Activated CD4-positive, alpha-beta T cell treated with anti-CD3 and anti-CD28 coated beads for 36 hours (primary cell): ENCODE measurements around the gene TMC5. TPM values are rescaled to one million over a fixed set of nuclear protein-coding genes. Genes with fewer than 3 reads are reported as not detected.
"Not testable (repeated sequence)": the region's sequence is repeated elsewhere in the genome, so short reads cannot be mapped to it uniquely, and the experiment has no call there.

Source experiments
- ATAC-seq: fragments of 200-7000 bp; cut with Tn5 transposase; one replicate; pipeline ENCODE4 v1.10.0; 2021; ENCODE audit warnings: mild to moderate bottlenecking, moderate library complexity
- CTCF ChIA-PET: fragments of 350-600 bp; sonication (Branson Sonifier 250); formaldehyde crosslinking; loops from one replicate; lab custom pipeline; 2021; ENCODE audit warnings: antibody characterized with exemption; lab: Charles Lee
- POLR2A ChIA-PET: fragments of 350-600 bp; sonication (Branson Sonifier 250); formaldehyde crosslinking; loops from one replicate; lab custom pipeline; 2021; ENCODE audit warnings: antibody characterized with exemption, inconsistent platforms; lab: Charles Lee
- DNase-seq: peaks from one replicate; pipeline ENCODE4 v3.0.0-alpha.2; 2020
- H3K27ac Mint-ChIP-seq: one replicate; pipeline ENCODE4 v1.8.0; 2021; ENCODE audit warnings: mixed read lengths
- H3K27me3 Mint-ChIP-seq: one replicate; pipeline ENCODE4 v1.8.0; 2021; ENCODE audit warnings: mixed read lengths
- H3K36me3 Mint-ChIP-seq: one replicate; pipeline ENCODE4 v1.8.0; 2021; ENCODE audit warnings: low read depth, mixed read lengths
- H3K4me1 Mint-ChIP-seq: one replicate; pipeline ENCODE4 v1.8.0; 2021; ENCODE audit warnings: mixed read lengths
- H3K4me3 Mint-ChIP-seq: one replicate; pipeline ENCODE4 v1.8.0; 2021; ENCODE audit warnings: mild to moderate bottlenecking, moderate library complexity, mixed read lengths
- H3K9me3 Mint-ChIP-seq: one replicate; pipeline ENCODE4 v1.8.0; 2021; ENCODE audit warnings: low read depth, mixed read lengths
- intact Hi-C, 2 experiments: fragments of 100-400 bp; cut with DNase I in 1 of 2; cut with micrococcal nuclease in 1 of 2; formaldehyde crosslinking; loops; one replicate each; pipeline versions ENCODE4 v1.14.2 to v1.15.1; 2022 to 2024; cut with DNase I, micrococcal nuclease
- total RNA-seq, 2 experiments: library from RNA; stranded (reverse); gene quantifications; one replicate each; pipeline ENCODE4 v1.2.3, GENCODE V29; 2021

The TMC5 gene
- total RNA-seq, 2 experiments from 2014 or later = not detected

- no peak overlapping the region for H3K27ac Mint-ChIP-seq
- peaks cover 9% of the 10 kb centered on the region for H3K9me3 Mint-ChIP-seq
- H3K4me3 Mint-ChIP-seq = no peak overlapping the region
- CTCF ChIA-PET = no interaction called here
- no peak for DNase-seq
- POLR2A ChIA-PET = no interaction called here
- H3K4me1 Mint-ChIP-seq = no peaks in the 10 kb centered on the region
- intact Hi-C loops = no loop called here
- no peak for ATAC-seq
- no peaks in the 10 kb centered on the region for H3K36me3 Mint-ChIP-seq
- H3K27me3 Mint-ChIP-seq = peaks cover 15% of the 10 kb centered on the region
These were observed 17.0 kb upstream of the TMC5 start for GRCh38 chr16:19400711-19401110.

- intact Hi-C loops = no loop called here
- H3K4me3 Mint-ChIP-seq = no peak overlapping the region
- ChIA-PET POLR2A (interaction anchor here (0.7 kb wide), 1 partner anchor 45 kb away, joined by 3 read pairs; no protein-coding TSS in a partner anchor), CTCF (interaction anchor here (0.7 kb wide), 1 partner anchor 321 kb away, joined by 3 read pairs; no protein-coding TSS in a partner anchor)
- H3K36me3 Mint-ChIP-seq = no peaks in the 10 kb centered on the region
- ATAC-seq (no peak), DNase-seq (no peak)
- peaks cover 10% of the 10 kb centered on the region for H3K9me3 Mint-ChIP-seq
- H3K27ac Mint-ChIP-seq = no peak overlapping the region
- peaks cover 35% of the 10 kb centered on the region for H3K27me3 Mint-ChIP-seq
- H3K4me1 Mint-ChIP-seq = peaks cover 6% of the 10 kb centered on the region
These were observed 10.7 kb upstream of the TMC5 start for GRCh38 chr16:19406891-19407491.

GRCh38 chr16:19410435-19411171 lies 7.1 kb upstream of the TMC5 start:
- peak overlapping the region; percentile 16 for H3K4me3 Mint-ChIP-seq
- POLR2A ChIA-PET = interaction anchor here (0.6 kb wide), 1 partner anchor 98 kb away, joined by 4 read pairs; no protein-coding TSS in a partner anchor

GRCh38 chr16:19411298-19411697 lies 6.4 kb upstream of the TMC5 start:
- intact Hi-C loops = no loop called here
- no peaks in the 10 kb centered on the region for H3K36me3 Mint-ChIP-seq
- H3K27me3 Mint-ChIP-seq = peaks cover 43% of the 10 kb centered on the region
- no peak for DNase-seq
- CTCF ChIA-PET = interaction anchor here (0.7 kb wide), 1 partner anchor 165 kb away, joined by 3 read pairs; no protein-coding TSS in a partner anchor
- no peak overlapping the region for H3K27ac Mint-ChIP-seq
- no peak overlapping the region for H3K4me3 Mint-ChIP-seq
- POLR2A ChIA-PET = interaction anchor here (0.6 kb wide), 1 partner anchor 98 kb away, joined by 4 read pairs; no protein-coding TSS in a partner anchor
- H3K9me3 Mint-ChIP-seq = peaks cover 10% of the 10 kb centered on the region
- peaks cover 6% of the 10 kb centered on the region for H3K4me1 Mint-ChIP-seq
- no peak for ATAC-seq

More at GRCh38 chr16:19410435-19411171, 7.1 kb upstream of the TMC5 start:
- Mint-ChIP-seq H3K36me3 (no peaks in the 10 kb centered on the region), H3K27ac (no peak overlapping the region), H3K4me1 (peaks cover 6% of the 10 kb centered on the region), H3K27me3 (peaks cover 41% of the 10 kb centered on the region), H3K9me3 (peaks cover 10% of the 10 kb centered on the region)
- peak; percentile 17 for DNase-seq
- ATAC-seq = no peak
- intact Hi-C loops = no loop called here
- CTCF ChIA-PET = interaction anchor here (0.6 kb wide), 1 partner anchor 234 kb away, joined by 3 read pairs; no protein-coding TSS in a partner anchor

GRCh38 chr16:19412055-19412454 lies 5.6 kb upstream of the TMC5 start:
- H3K36me3 Mint-ChIP-seq, POLR2A ChIA-PET, H3K27ac Mint-ChIP-seq, H3K4me3 Mint-ChIP-seq, H3K9me3 Mint-ChIP-seq, DNase-seq, ATAC-seq, H3K4me1 Mint-ChIP-seq, intact Hi-C loops: not testable (repeated sequence)
- CTCF ChIA-PET = interaction anchor here (1.3 kb wide), 1 partner anchor 90 kb away, joined by 4 read pairs; no protein-coding TSS in a partner anchor
- H3K27me3 Mint-ChIP-seq = peaks cover 44% of the 10 kb centered on the region

- Mint-ChIP-seq H3K27ac (no peak overlapping the region), H3K4me3 (no peak overlapping the region), H3K9me3 (no peaks in the 10 kb centered on the region), H3K27me3 (peaks cover 35% of the 10 kb centered on the region), H3K4me1 (peaks cover 3% of the 10 kb centered on the region), H3K36me3 (no peaks in the 10 kb centered on the region)
- ChIA-PET POLR2A (no interaction called here), CTCF (interaction anchor here (0.6 kb wide), 1 partner anchor 18 kb away, joined by 3 read pairs; no protein-coding TSS in a partner anchor)
- no peak for DNase-seq
- ATAC-seq = no peak
- intact Hi-C loops = no loop called here
These were observed 2.2 kb upstream of the TMC5 start for GRCh38 chr16:19415461-19415860.

- intact Hi-C loops = no loop called here
- Mint-ChIP-seq H3K4me1 (peaks cover 3% of the 10 kb centered on the region), H3K27ac (no peak overlapping the region), H3K4me3 (no peak overlapping the region), H3K27me3 (peaks cover 34% of the 10 kb centered on the region), H3K36me3 (no peaks in the 10 kb centered on the region), H3K9me3 (no peaks in the 10 kb centered on the region)
- ChIA-PET CTCF (no interaction called here), POLR2A (no interaction called here)
- ATAC-seq (no peak), DNase-seq (no peak)
These were observed 1.8 kb upstream of the TMC5 start for GRCh38 chr16:19415918-19416317.

GRCh38 chr16:19418200-19418599 lies 517 bp downstream of the TMC5 start:
- ATAC-seq (no peak), DNase-seq (no peak)
- peaks cover 2% of the 10 kb centered on the region for H3K9me3 Mint-ChIP-seq
- no peak overlapping the region for H3K4me3 Mint-ChIP-seq
- H3K27ac Mint-ChIP-seq = no peak overlapping the region
- intact Hi-C loops = no loop called here
- H3K36me3 Mint-ChIP-seq = peaks cover 1% of the 10 kb centered on the region
- POLR2A ChIA-PET = no interaction called here
- peaks cover 25% of the 10 kb centered on the region for H3K27me3 Mint-ChIP-seq
- H3K4me1 Mint-ChIP-seq = no peaks in the 10 kb centered on the region
- CTCF ChIA-PET = interaction anchor here (1.1 kb wide), 1 partner anchor 332 kb away, joined by 3 read pairs; no protein-coding TSS in a partner anchor

- H3K4me1 Mint-ChIP-seq = no peaks in the 10 kb centered on the region
- H3K4me3 Mint-ChIP-seq = no peak overlapping the region
- POLR2A ChIA-PET = no interaction called here
- H3K36me3 Mint-ChIP-seq = peaks cover 1% of the 10 kb centered on the region
- CTCF ChIA-PET = interaction anchor here (0.7 kb wide), 1 partner anchor 437 kb away, joined by 3 read pairs; no protein-coding TSS in a partner anchor
- ATAC-seq = no peak
- H3K27ac Mint-ChIP-seq = no peak overlapping the region
- DNase-seq = no peak
- peaks cover 2% of the 10 kb centered on the region for H3K9me3 Mint-ChIP-seq
- peaks cover 18% of the 10 kb centered on the region for H3K27me3 Mint-ChIP-seq
- intact Hi-C loops = no loop called here
These were observed 2.0 kb downstream of the TMC5 start for GRCh38 chr16:19419698-19420075.

GRCh38 chr16:19424478-19424877 lies 6.8 kb downstream of the TMC5 start:
- peaks cover 1% of the 10 kb centered on the region for H3K36me3 Mint-ChIP-seq
- DNase-seq = no peak
- CTCF ChIA-PET = no interaction called here
- H3K4me3 Mint-ChIP-seq = no peak overlapping the region
- H3K9me3 Mint-ChIP-seq = peaks cover 2% of the 10 kb centered on the region
- peaks cover 9% of the 10 kb centered on the region for H3K27me3 Mint-ChIP-seq
- no peak for ATAC-seq
- no peaks in the 10 kb centered on the region for H3K4me1 Mint-ChIP-seq
- intact Hi-C loops = no loop called here
- no peak overlapping the region for H3K27ac Mint-ChIP-seq
- POLR2A ChIA-PET = interaction anchor here (0.7 kb wide), 1 partner anchor 60 kb away, joined by 5 read pairs; no protein-coding TSS in a partner anchor

- CTCF ChIA-PET = no interaction called here
- ATAC-seq (no peak), DNase-seq (no peak)
- intact Hi-C loops = no loop called here
- Mint-ChIP-seq H3K36me3 (no peaks in the 10 kb centered on the region), H3K4me3 (no peak overlapping the region), H3K9me3 (no peaks in the 10 kb centered on the region), H3K4me1 (peaks cover 2% of the 10 kb centered on the region), H3K27ac (no peak overlapping the region), H3K27me3 (peaks cover 9% of the 10 kb centered on the region)
- POLR2A ChIA-PET = no interaction called here
These were observed 12.7 kb downstream of the TMC5 start for GRCh38 chr16:19430345-19430744.
